ENCODE data around the gene TEX26.

TEX26 gene

GRCh38 chr13:30998136-30999088, 66.0 kb downstream of the TEX26 start:
- no peak for TF ChIP-seq CTCF (IDR thresholded peaks at IDR 0.05; ENCODE audit: control insufficient read depth, extremely low read depth, insufficient read depth)
- H3K4me3 ChIP-seq (ENCODE audit: low read depth, low read length): no peak overlapping the region
- no peak for DNase-seq (ENCODE audit: low read depth)

DNA sequence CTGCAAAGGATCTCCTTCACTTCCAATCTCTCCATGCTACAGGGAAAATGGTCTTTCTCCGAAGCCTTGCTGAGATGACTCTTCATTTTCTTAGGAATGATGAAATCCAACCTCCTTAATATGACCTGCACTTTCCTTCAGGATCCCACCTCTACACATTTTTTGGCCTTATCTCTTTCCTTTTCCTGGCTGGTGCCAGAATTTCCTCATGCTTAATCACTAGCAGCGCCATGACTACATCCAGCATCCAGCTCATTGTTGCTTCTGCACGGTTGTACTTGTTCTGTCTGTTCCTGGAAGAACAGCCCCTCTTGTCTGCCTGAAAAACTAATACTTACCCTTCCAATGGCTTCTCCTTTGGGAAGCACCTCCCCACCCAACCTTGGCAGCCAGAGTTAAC, 68.4 kb downstream of the TEX26 start:
- no peak overlapping the region for H3K4me3 ChIP-seq (ENCODE audit: low read depth, low read length)
- no peak for DNase-seq (ENCODE audit: low read depth)
- TF ChIP-seq CTCF (IDR thresholded peaks at IDR 0.05; ENCODE audit: control insufficient read depth, extremely low read depth, insufficient read depth): no peak

- no peak for DNase-seq (ENCODE audit: low read depth)
- no peak for TF ChIP-seq CTCF (IDR thresholded peaks at IDR 0.05; ENCODE audit: control insufficient read depth, extremely low read depth, insufficient read depth)
- H3K4me3 ChIP-seq (ENCODE audit: low read depth, low read length): no peak overlapping the region
These were observed 69.2 kb downstream of the TEX26 start for GRCh38 chr13:31001647-31002046.

DNA sequence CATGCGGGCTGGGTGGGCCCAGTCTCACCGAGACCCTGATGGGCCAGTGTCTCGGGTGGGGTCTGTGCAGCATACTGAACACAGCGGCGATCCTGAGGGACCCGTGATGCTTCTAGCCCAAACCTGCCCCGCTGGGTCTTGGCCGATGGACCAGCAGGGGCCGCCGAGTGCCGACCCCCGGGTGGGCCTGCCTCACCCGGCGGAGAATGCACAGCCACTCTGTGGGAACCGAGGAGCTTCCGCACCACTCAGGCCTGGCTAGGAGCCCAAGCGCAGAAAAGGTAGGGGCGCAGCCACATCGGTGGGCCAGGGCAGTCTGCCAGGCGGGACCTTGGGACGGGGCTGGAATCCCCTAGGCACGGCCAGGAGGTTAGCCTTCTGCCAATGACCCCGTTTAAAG, 72.6 kb downstream of the TEX26 start:
- TF ChIP-seq CTCF (IDR thresholded peaks at IDR 0.05; ENCODE audit: control insufficient read depth, extremely low read depth, insufficient read depth): no peak
- DNase-seq (ENCODE audit: low read depth): no peak

GRCh38 chr13:31007417-31007816, 75.0 kb downstream of the TEX26 start:
- no peak for TF ChIP-seq CTCF (IDR thresholded peaks at IDR 0.05; ENCODE audit: control insufficient read depth, extremely low read depth, insufficient read depth)
- no peak overlapping the region for H3K4me3 ChIP-seq (ENCODE audit: low read depth, low read length)
- no peak for DNase-seq (ENCODE audit: low read depth)

More for the DNA sequence above, 72.6 kb downstream of the TEX26 start:
- H3K4me3 ChIP-seq (ENCODE audit: low read depth, low read length): no peak overlapping the region

DNA sequence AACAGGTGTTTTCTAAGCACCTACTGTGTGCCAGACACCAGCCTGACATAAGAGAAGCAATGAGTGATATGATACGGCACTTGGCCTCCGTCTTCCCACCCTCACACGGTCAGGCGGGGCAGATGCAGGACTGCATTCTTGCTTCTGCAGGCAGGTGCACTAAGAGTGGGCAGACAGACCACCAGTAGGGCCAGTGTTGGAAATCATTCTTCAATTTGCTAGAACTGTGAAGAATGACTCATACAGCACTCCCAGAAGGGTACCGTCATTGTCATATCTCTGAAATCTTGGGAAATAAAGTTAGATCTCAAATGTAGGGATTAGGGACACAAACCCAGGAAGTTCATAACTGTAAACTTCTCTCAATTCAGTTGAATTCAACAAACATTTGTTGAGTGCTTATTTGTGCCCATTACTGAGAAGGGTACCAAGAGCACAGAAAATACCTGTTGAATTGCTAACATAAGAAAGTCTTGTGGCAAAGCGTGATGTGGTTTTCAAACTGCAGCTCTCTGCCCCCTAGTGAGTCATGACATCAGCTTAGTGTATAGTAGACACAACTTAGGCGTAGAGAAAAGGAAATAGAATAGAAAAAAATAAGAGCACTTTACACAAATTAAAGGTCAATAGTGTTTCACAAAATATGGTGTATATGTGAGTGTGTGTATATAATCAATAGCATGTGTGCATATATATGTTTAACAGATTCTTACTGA, 76.1 kb downstream of the TEX26 start:
- no peak overlapping the region for H3K4me3 ChIP-seq (ENCODE audit: low read depth, low read length)
- DNase-seq (ENCODE audit: low read depth): no peak
- no peak for TF ChIP-seq CTCF (IDR thresholded peaks at IDR 0.05; ENCODE audit: control insufficient read depth, extremely low read depth, insufficient read depth)

Measured in LNCaP clone FGC (cell line).